C4-2B (cell line): Measurements from ENCODE around the gene TMEM269.

Experiments used
- H3K27ac ChIP-seq: fragments of 450-650 bp; 2 replicates; pipeline ENCODE4 v1.5.1; 2017
- CTCF ChIP-seq: fragments of 450-650 bp; conservative IDR thresholded peaks from 2 replicates; pipeline ENCODE4 v1.5.1; 2017; ENCODE audit warnings: mild to moderate bottlenecking
- ZFX ChIP-seq: fragments of 450-650 bp; IDR thresholded peaks from 2 replicates; pipeline ENCODE4 v1.6.1; 2017

The TMEM269 gene

DNA sequence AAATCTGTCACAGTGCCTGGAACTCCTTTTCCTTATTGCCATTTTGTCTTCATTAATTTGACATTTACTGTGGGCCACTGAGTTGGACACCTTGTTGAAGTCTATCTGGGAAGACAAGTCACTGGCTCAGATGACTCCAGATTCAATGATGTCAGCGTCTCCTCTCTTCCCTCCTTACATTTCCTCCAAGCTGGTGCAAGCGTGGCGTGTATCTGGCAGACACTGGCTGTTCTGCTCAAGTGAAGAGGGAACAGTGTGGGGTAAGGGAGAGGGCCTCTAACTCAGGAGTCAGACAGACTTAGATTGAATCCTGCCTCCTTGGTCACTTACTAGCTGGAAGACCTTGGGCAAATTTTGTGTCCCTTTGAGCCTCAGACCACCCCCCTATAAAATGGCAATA lies 52.9 kb downstream of the TMEM269 start:
- no peak overlapping the region for H3K27ac ChIP-seq
- no peak for TF ChIP-seq ZFX
- no peak for TF ChIP-seq CTCF

- no peak overlapping the region for H3K27ac ChIP-seq
- TF ChIP-seq ZFX (no peak), CTCF (no peak)
These were observed 53.8 kb downstream of the TMEM269 start for GRCh38 chr1:42838482-42839190.

DNA sequence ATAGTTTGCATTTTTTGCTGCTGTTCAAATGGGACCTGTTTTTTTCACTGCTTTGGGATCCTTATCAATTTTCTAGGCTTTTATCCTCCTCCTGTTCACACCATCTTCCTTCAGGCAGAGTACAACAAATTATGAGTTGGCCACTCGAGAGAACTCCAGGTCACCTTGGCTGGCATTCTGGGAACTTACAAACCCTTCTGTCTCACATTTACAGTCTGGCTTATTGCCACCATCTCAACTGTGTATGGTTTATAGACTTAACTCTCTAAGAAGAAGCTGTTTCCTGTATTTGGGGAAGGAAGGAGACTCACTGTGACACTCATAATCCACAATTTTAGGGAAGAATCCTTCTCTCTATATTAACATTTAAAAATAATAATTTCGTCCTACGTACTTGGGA lies 56.2 kb downstream of the TMEM269 start:
- no peak for TF ChIP-seq ZFX
- TF ChIP-seq CTCF: no peak
- no peak overlapping the region for H3K27ac ChIP-seq

GRCh38 chr1:42841440-42842147 lies 56.8 kb downstream of the TMEM269 start:
- H3K27ac ChIP-seq: no peak overlapping the region
- no peak for TF ChIP-seq CTCF
- TF ChIP-seq ZFX: no peak

GRCh38 chr1:42844592-42845140 lies 59.9 kb downstream of the TMEM269 start:
- no peak overlapping the region for H3K27ac ChIP-seq
- TF ChIP-seq CTCF: no peak
- no peak for TF ChIP-seq ZFX

DNA sequence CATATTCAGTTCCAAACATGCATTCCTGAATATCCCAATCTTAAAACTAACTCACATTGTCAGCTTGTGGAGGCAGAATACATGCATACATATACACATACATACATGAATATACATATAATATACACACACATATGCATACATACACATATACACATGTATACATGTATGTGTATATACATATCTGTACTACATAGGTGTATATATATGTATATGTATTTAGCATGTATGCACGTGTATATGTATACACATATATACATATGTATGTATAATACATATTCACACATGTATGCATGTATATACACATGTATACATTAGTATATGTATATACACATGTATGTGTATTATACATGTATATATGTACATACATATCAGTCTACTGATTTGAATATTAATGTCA lies 60.4 kb downstream of the TMEM269 start:
- no peak overlapping the region for H3K27ac ChIP-seq

More for the DNA sequence above, 60.4 kb downstream of the TMEM269 start:
- TF ChIP-seq CTCF (no peak), ZFX (no peak)
